ENCODE data around the gene ESCO1. TPM values are rescaled to one million over a fixed set of nuclear protein-coding genes. Genes with fewer than 3 reads are reported as not detected.

Gene ESCO1
- total and polyA plus RNA-seq, 2 of the 13 experiments (the other 11 are each of a cell fraction or from before 2014, with no cell fraction given) = 6.3 to 19.4 TPM

- TF ChIP-seq ZNF142 (CRISPR knock-in tag; IDR thresholded peaks at IDR 0.05) = 0 out of 2 replicates have a peak, but pooled peaks have one; percentile 30
- TF ChIP-seq RFX5 (IDR thresholded peaks at IDR 0.05; ENCODE audit: low read depth, low read length) = no peak
- TF ChIP-seq KDM3A (CRISPR knock-in tag; IDR thresholded peaks at IDR 0.05; ENCODE audit: low read depth) = no peak
- TF ChIP-seq MEIS1 (CRISPR knock-in tag; IDR thresholded peaks at IDR 0.05; ENCODE audit: borderline replicate concordance) = no peak
- TF ChIP-seq ASH2L (IDR thresholded peaks at IDR 0.05; ENCODE audit: insufficient read length, low read depth, low read length) = peak; percentile 50
- no peak for TF ChIP-seq ZNF570 (CRISPR knock-in tag; IDR thresholded peaks at IDR 0.05; ENCODE audit: borderline replicate concordance)
- no peak for TF ChIP-seq KDM5B (CRISPR knock-in tag; IDR thresholded peaks at IDR 0.05; ENCODE audit: borderline replicate concordance)
- no peak for TF ChIP-seq JARID2 (CRISPR knock-in tag; IDR thresholded peaks at IDR 0.05; ENCODE audit: insufficient replicate concordance)
- no peak for TF ChIP-seq KLF12 (CRISPR knock-in tag; IDR thresholded peaks at IDR 0.05; ENCODE audit: borderline replicate concordance)
- no peak for TF ChIP-seq CENPBD1 (CRISPR knock-in tag; IDR thresholded peaks at IDR 0.05; ENCODE audit: borderline replicate concordance, low read depth)
- no peak for TF ChIP-seq AKAP8 (CRISPR knock-in tag; IDR thresholded peaks at IDR 0.05)
- TF ChIP-seq ZNF746 (CRISPR knock-in tag; IDR thresholded peaks at IDR 0.05) = no peak
- no peak for TF ChIP-seq ZNF567 (CRISPR knock-in tag; IDR thresholded peaks at IDR 0.05; ENCODE audit: borderline replicate concordance)
- TF ChIP-seq MYNN (CRISPR knock-in tag; IDR thresholded peaks at IDR 0.05; ENCODE audit: low read depth) = no peak
- no peak for TF ChIP-seq ZNF740 (CRISPR knock-in tag; IDR thresholded peaks at IDR 0.05)
- no peak for TF ChIP-seq HNF1B (CRISPR knock-in tag; IDR thresholded peaks at IDR 0.05)
- TF ChIP-seq ZNF562 (CRISPR knock-in tag; IDR thresholded peaks at IDR 0.05; ENCODE audit: borderline replicate concordance) = no peak
- no peak for TF ChIP-seq ZNF501 (CRISPR knock-in tag; IDR thresholded peaks at IDR 0.05)
- no peak for TF ChIP-seq ZNF563 (CRISPR knock-in tag; IDR thresholded peaks at IDR 0.05)
- TF ChIP-seq, protein P1, sequence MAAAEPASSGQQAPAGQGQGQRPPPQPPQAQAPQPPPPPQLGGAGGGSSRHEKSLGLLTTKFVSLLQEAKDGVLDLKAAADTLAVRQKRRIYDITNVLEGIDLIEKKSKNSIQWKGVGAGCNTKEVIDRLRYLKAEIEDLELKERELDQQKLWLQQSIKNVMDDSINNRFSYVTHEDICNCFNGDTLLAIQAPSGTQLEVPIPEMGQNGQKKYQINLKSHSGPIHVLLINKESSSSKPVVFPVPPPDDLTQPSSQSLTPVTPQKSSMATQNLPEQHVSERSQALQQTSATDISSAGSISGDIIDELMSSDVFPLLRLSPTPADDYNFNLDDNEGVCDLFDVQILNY (CRISPR knock-in tag; conservative IDR thresholded peaks at IDR 0.05) = no peak
- no peak for TF ChIP-seq ZNF496 (CRISPR knock-in tag; IDR thresholded peaks at IDR 0.05; ENCODE audit: insufficient replicate concordance)
Observed at GRCh38 chr18:21550510-21550970, 50.0 kb downstream of the ESCO1 start (continued).
